Activated naive CD4-positive, alpha-beta T cell treated with anti-CD3 and anti-CD28 coated beads, Interleukin-2, amount 10 ng/mL, durations not matched to agents 7 days and 5 days (primary cell): ENCODE measurements around the gene TMEM40.
"Not testable (repeated sequence)": the region's sequence is repeated elsewhere in the genome, so short reads cannot be mapped to it uniquely, and the experiment has no call there.

ENCODE experiments used
- CTCF ChIA-PET: fragments of 350-600 bp; sonication (Branson Sonifier 250); formaldehyde crosslinking; loops from one replicate; lab custom pipeline; 2021; ENCODE audit warnings: antibody characterized with exemption; lab: Charles Lee
- DNase-seq: peaks from one replicate; pipeline ENCODE4 v3.0.0-alpha.2; 2020
- H3K27ac Mint-ChIP-seq: one replicate; pipeline ENCODE4 v1.8.0; 2021; ENCODE audit warnings: mild to moderate bottlenecking, moderate library complexity, mixed read lengths
- H3K27me3 Mint-ChIP-seq: one replicate; pipeline ENCODE4 v1.8.0; 2021; ENCODE audit warnings: mild to moderate bottlenecking, mixed read lengths
- H3K36me3 Mint-ChIP-seq: one replicate; pipeline ENCODE4 v1.8.0; 2021; ENCODE audit warnings: mixed read lengths
- H3K4me1 Mint-ChIP-seq: one replicate; pipeline ENCODE4 v1.8.0; 2021; ENCODE audit warnings: mixed read lengths
- H3K4me3 Mint-ChIP-seq: one replicate; pipeline ENCODE4 v1.8.0; 2021; ENCODE audit warnings: mild to moderate bottlenecking, moderate library complexity, mixed read lengths
- H3K9me3 Mint-ChIP-seq: one replicate; pipeline ENCODE4 v1.8.0; 2021; ENCODE audit warnings: mixed read lengths

Gene TMEM40

GRCh38 chr3:12727937-12728336, 31.1 kb downstream of the TMEM40 start:
- Mint-ChIP-seq H3K36me3 (no peaks in the 10 kb centered on the region), H3K27ac (no peak overlapping the region), H3K4me3 (no peak overlapping the region), H3K9me3 (no peaks in the 10 kb centered on the region), H3K27me3 (peaks cover 17% of the 10 kb centered on the region), H3K4me1 (peaks cover 4% of the 10 kb centered on the region)
- DNase-seq, result no peak
- CTCF ChIA-PET, result no interaction called here

GRCh38 chr3:12727481-12727880, 31.6 kb downstream of the TMEM40 start:
- H3K4me3 Mint-ChIP-seq, result no peak overlapping the region
- CTCF ChIA-PET, result no interaction called here

GRCh38 chr3:12725436-12725835, 33.6 kb downstream of the TMEM40 start:
- Mint-ChIP-seq H3K27ac (no peak overlapping the region), H3K4me3 (no peak overlapping the region), H3K9me3 (no peaks in the 10 kb centered on the region), H3K4me1 (peaks cover 4% of the 10 kb centered on the region), H3K27me3 (peaks cover 17% of the 10 kb centered on the region), H3K36me3 (no peaks in the 10 kb centered on the region)
- no peak for DNase-seq
- CTCF ChIA-PET, result no interaction called here

More at GRCh38 chr3:12727481-12727880, 31.6 kb downstream of the TMEM40 start:
- Mint-ChIP-seq H3K27me3 (peaks cover 17% of the 10 kb centered on the region), H3K9me3 (no peaks in the 10 kb centered on the region), H3K4me1 (peaks cover 4% of the 10 kb centered on the region), H3K36me3 (no peaks in the 10 kb centered on the region), H3K27ac (no peak overlapping the region)
- DNase-seq, result no peak

- no peaks in the 10 kb centered on the region for H3K9me3 Mint-ChIP-seq
These were observed 34.3 kb downstream of the TMEM40 start for GRCh38 chr3:12724794-12725193.

GRCh38 chr3:12723362-12723761, 35.7 kb downstream of the TMEM40 start:
- CTCF ChIA-PET, DNase-seq, H3K4me3 Mint-ChIP-seq, H3K36me3 Mint-ChIP-seq, H3K9me3 Mint-ChIP-seq, H3K27ac Mint-ChIP-seq: not testable (repeated sequence)
- Mint-ChIP-seq H3K4me1 (peaks cover 13% of the 10 kb centered on the region), H3K27me3 (peaks cover 26% of the 10 kb centered on the region)

More at GRCh38 chr3:12724794-12725193, 34.3 kb downstream of the TMEM40 start:
- Mint-ChIP-seq H3K36me3 (no peaks in the 10 kb centered on the region), H3K4me3 (no peak overlapping the region), H3K4me1 (peaks cover 8% of the 10 kb centered on the region), H3K27ac (no peak overlapping the region), H3K27me3 (peaks cover 19% of the 10 kb centered on the region)
- CTCF ChIA-PET, result no interaction called here
- DNase-seq, result no peak

- Mint-ChIP-seq H3K27me3 (peaks cover 22% of the 10 kb centered on the region), H3K9me3 (no peaks in the 10 kb centered on the region), H3K4me1 (peaks cover 13% of the 10 kb centered on the region), H3K4me3 (no peak overlapping the region), H3K27ac (no peak overlapping the region), H3K36me3 (no peaks in the 10 kb centered on the region)
- DNase-seq, result no peak
- CTCF ChIA-PET, result no interaction called here
These were observed 36.8 kb downstream of the TMEM40 start for GRCh38 chr3:12722226-12722625.

- Mint-ChIP-seq H3K36me3 (no peaks in the 10 kb centered on the region), H3K4me1 (peaks cover 16% of the 10 kb centered on the region), H3K27me3 (peaks cover 14% of the 10 kb centered on the region), H3K9me3 (no peaks in the 10 kb centered on the region), H3K27ac (no peak overlapping the region), H3K4me3 (no peak overlapping the region)
- CTCF ChIA-PET, result interaction anchor here (0.5 to 1.6 kb wide), 14 partner anchors 9 to 585 kb away, joined by 3 to 5 read pairs (median 3); partner anchors contain the start of gene RAF1
- peak; percentile 80 for DNase-seq
These were observed 38.8 kb downstream of the TMEM40 start for GRCh38 chr3:12719984-12720898.

GRCh38 chr3:12719541-12719940, 39.5 kb downstream of the TMEM40 start:
- no peaks in the 10 kb centered on the region for H3K36me3 Mint-ChIP-seq
- CTCF ChIA-PET, result interaction anchor here (0.5 to 1.6 kb wide), 7 partner anchors 10 to 121 kb away, joined by 3 to 4 read pairs (median 3); partner anchors contain the start of gene RAF1
- H3K27ac Mint-ChIP-seq, result no peak overlapping the region
- H3K4me1 Mint-ChIP-seq, result peaks cover 14% of the 10 kb centered on the region
- no peak for DNase-seq
- peaks cover 14% of the 10 kb centered on the region for H3K27me3 Mint-ChIP-seq
- no peaks in the 10 kb centered on the region for H3K9me3 Mint-ChIP-seq
- H3K4me3 Mint-ChIP-seq, result no peak overlapping the region

- no peak for DNase-seq
- peaks cover 9% of the 10 kb centered on the region for H3K27me3 Mint-ChIP-seq
- no peaks in the 10 kb centered on the region for H3K36me3 Mint-ChIP-seq
- peaks cover 12% of the 10 kb centered on the region for H3K4me1 Mint-ChIP-seq
- H3K4me3 Mint-ChIP-seq, result no peak overlapping the region
- CTCF ChIA-PET, result interaction anchor here (1.0 kb wide), 1 partner anchor 11 kb away, joined by 3 read pairs; no protein-coding TSS in a partner anchor
- no peaks in the 10 kb centered on the region for H3K9me3 Mint-ChIP-seq
- no peak overlapping the region for H3K27ac Mint-ChIP-seq
These were observed 42.4 kb downstream of the TMEM40 start for GRCh38 chr3:12716605-12717151.

GRCh38 chr3:12714278-12714677, 44.8 kb downstream of the TMEM40 start:
- Mint-ChIP-seq H3K9me3 (no peaks in the 10 kb centered on the region), H3K36me3 (no peaks in the 10 kb centered on the region), H3K27ac (no peak overlapping the region), H3K4me1 (peaks cover 3% of the 10 kb centered on the region), H3K27me3 (peaks cover 1% of the 10 kb centered on the region), H3K4me3 (no peak overlapping the region)
- CTCF ChIA-PET, result no interaction called here
- DNase-seq, result no peak

GRCh38 chr3:12710062-12710461, 49.0 kb downstream of the TMEM40 start:
- H3K4me3 Mint-ChIP-seq, result no peak overlapping the region
- H3K27ac Mint-ChIP-seq, result no peak overlapping the region
- H3K4me1 Mint-ChIP-seq, result no peaks in the 10 kb centered on the region
- CTCF ChIA-PET, result interaction anchor here (1.6 kb wide), 1 partner anchor 10 kb away, joined by 4 read pairs; no protein-coding TSS in a partner anchor
- H3K36me3 Mint-ChIP-seq, result no peaks in the 10 kb centered on the region
- peaks cover 33% of the 10 kb centered on the region for H3K27me3 Mint-ChIP-seq
- no peak for DNase-seq
- H3K9me3 Mint-ChIP-seq, result no peaks in the 10 kb centered on the region

GRCh38 chr3:12709334-12709733, 49.7 kb downstream of the TMEM40 start:
- Mint-ChIP-seq H3K4me3 (no peak overlapping the region), H3K27me3 (peaks cover 34% of the 10 kb centered on the region), H3K27ac (no peak overlapping the region), H3K36me3 (no peaks in the 10 kb centered on the region), H3K9me3 (no peaks in the 10 kb centered on the region), H3K4me1 (no peaks in the 10 kb centered on the region)
- no peak for DNase-seq
- CTCF ChIA-PET, result interaction anchor here (1.6 kb wide), 1 partner anchor 11 kb away, joined by 4 read pairs; no protein-coding TSS in a partner anchor

- DNase-seq, result no peak
- no peaks in the 10 kb centered on the region for H3K4me1 Mint-ChIP-seq
- no peaks in the 10 kb centered on the region for H3K36me3 Mint-ChIP-seq
- no peak overlapping the region for H3K27ac Mint-ChIP-seq
- H3K9me3 Mint-ChIP-seq, result no peaks in the 10 kb centered on the region
- peaks cover 37% of the 10 kb centered on the region for H3K27me3 Mint-ChIP-seq
- no peak overlapping the region for H3K4me3 Mint-ChIP-seq
- CTCF ChIA-PET, result interaction anchor here (1.6 kb wide), 1 partner anchor 11 kb away, joined by 4 read pairs; no protein-coding TSS in a partner anchor
These were observed 50.4 kb downstream of the TMEM40 start for GRCh38 chr3:12708584-12709192.

GRCh38 chr3:12707449-12707848, 51.6 kb downstream of the TMEM40 start:
- Mint-ChIP-seq H3K9me3 (no peaks in the 10 kb centered on the region), H3K36me3 (no peaks in the 10 kb centered on the region), H3K4me1 (no peaks in the 10 kb centered on the region), H3K27me3 (peaks cover 37% of the 10 kb centered on the region), H3K4me3 (no peak overlapping the region), H3K27ac (no peak overlapping the region)
- DNase-seq, result no peak
- CTCF ChIA-PET, result interaction anchor here (0.8 to 2.2 kb wide), 3 partner anchors 12 to 184 kb away, joined by 4 to 9 read pairs (median 6); no protein-coding TSS in a partner anchor
